Measurements from ENCODE around the gene TRIM47. TPM values are rescaled to one million over a fixed set of nuclear protein-coding genes. Genes with fewer than 3 reads are reported as not detected.
"Not testable (repeated sequence)": the region's sequence is repeated elsewhere in the genome, so short reads cannot be mapped to it uniquely, and the experiment has no call there.

The TRIM47 gene
- total RNA-seq, 1 experiment from 2014 or later = 38.0 TPM

- no peak for DNase-seq (ENCODE audit: extremely low read depth, low read depth)
These were observed 14.3 kb upstream of the TRIM47 start for GRCh38 chr17:75892556-75893224.

DNA sequence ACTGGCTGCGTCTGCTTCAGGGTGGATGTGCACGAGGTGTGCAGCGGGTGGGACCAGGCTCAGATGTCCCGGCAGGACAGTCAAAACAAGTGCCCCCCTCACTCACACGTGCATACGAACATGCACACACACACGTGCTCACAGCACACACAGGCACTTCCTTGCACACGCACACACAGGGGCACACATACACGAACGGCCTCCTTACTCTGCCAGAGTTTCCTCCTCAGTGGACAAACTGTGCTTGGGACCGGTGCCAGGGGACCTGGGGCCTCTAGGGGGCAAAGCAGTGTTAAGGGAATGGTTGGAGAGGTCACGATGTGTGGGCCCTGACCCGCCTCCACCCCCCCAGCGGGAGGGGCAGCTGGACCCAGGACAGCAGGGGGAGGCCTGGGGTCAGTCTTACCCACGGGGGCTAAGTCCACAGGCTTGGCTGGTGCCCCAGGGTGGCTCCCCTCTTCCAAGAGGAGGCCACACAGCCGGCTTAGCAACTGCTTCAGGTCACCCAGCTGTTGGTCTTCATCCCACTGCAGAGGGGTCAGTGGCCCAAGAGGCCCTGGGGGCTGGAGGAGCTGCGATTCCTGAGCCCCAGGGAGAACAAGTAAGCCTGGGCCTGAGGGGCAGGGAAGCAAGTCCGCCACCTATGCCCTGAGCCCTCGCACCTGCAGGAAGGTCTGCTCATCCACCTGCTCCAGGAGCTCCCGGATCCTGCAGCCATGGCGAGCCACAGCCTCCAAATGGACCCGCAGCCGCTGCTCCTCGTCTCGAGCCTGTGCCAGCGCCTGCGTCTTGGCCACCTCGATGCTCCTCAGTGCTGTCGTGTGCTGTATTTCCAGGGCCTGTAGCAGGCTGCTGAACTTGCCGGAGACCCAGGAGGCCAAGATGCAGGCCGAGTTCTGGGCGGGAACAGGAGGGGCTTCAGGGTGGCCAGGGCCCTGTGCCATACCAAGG, 13.5 kb upstream of the TRIM47 start:
- DNase-seq (ENCODE audit: extremely low read depth, low read depth) = no peak

DNA sequence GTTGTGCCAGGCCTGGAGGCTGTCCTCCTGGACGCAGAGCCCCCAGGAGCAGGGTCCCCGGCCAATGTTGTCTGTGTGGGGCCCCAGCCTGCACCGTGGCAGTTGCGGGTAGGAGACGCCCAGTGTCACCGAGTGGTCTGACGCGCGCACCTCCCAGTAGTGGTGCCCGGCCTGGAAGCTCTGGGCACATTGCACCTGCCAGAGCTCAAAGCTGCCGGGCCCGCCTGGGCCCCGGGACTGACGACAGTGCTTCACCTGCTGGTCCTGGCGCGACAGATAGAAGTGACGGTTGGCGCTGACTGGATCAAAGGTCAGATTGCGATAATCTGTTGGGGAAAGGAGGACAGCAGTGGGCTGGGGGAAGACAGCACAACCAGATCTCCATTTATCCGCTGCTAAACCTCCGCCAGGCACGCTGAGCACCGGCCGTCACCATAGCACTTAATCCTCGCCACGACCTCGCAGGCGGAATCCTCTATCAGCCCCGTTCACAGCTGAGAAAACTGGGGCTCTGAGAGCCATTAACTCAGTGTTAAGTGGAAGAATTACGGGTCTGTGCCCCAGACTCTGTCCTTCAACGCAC, 12.7 kb upstream of the TRIM47 start:
- no peak for DNase-seq (ENCODE audit: extremely low read depth, low read depth)

GRCh38 chr17:75889454-75889853, 11.1 kb upstream of the TRIM47 start:
- no peak for DNase-seq (ENCODE audit: extremely low read depth, low read depth)

- DNase-seq (ENCODE audit: extremely low read depth, low read depth) = no peak
These were observed 10.1 kb upstream of the TRIM47 start for GRCh38 chr17:75888484-75888883.

- DNase-seq (ENCODE audit: extremely low read depth, low read depth) = not testable (repeated sequence)
These were observed 7.5 kb upstream of the TRIM47 start for GRCh38 chr17:75885860-75886259.

DNA sequence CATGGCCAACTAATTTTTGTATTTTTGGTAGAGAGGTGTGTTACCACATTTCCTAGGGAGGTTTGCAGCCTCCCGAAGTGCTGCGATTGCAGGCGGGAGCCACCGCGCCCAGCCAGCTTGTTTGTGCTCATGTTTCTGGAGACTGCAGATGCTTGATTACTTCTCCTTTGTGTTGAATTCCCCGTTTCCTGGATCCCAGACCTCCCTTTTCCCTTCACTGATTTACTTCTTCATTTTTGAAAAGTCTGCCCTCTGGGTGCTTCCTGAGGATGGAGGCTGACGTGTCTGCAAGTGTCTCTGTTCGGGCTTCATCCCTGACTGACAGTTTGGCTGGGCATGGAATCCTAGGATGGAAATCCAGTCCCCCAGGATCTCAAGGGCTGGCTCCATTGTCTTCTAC, 7.0 kb upstream of the TRIM47 start:
- DNase-seq (ENCODE audit: extremely low read depth, low read depth) = no peak

DNA sequence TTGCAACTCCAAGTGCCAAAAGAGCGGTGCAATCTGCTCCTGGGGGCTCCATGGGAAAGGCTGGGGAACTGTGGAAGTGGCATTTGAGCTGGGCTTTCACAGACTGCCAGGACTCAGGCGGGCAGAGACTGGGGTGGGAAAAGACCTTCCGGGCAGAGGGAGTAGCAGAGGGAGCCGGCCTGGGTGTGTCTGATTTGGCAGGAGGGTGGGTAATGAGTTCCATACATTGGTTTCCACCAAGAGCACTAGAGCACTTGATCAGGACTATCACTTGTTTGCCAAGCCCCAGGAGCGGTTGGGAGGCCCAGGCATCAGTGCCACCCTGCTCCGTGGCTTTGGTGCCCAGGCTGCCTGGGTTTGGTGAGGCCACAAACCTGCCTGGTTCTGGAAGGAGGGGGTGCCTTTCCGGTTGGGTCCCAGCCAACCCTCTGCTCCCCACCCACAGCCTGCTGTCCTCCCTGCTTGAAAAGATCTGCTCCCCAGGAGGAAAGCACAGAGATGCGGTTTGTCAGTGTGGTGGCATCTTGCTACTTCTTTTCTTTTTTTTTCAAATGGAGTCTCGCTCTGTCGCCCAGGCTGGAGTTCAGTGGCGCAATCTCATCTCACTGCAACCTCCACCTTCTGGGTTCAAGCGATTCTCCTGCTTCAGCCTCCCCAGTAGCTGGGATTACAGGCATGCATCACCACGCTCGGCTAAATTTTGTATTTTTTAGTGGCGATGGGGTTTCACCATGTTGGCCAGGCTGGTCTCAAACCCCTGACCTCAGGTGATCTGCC, 3.5 kb upstream of the TRIM47 start:
- DNase-seq (ENCODE audit: extremely low read depth, low read depth) = no peak

DNA sequence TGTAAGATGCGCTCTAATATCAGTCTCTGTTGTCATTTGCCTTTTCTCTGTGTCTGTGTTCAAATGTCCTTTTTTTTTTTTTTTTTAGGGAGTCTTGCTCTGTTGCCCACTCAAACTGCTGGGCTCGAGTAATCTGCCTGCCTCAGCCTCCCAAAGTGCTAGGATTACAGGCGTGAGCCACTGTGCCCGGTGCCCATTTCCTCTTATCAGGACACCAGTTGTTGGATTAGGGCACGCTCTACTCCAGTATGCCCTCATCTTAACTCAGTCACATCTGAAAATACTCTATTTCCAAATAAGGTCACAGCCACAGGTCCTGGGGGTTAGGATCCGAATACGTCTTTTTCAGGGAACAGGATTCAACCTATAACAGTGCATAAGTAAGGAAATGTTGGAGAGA, 1.9 kb upstream of the TRIM47 start:
- DNase-seq (ENCODE audit: extremely low read depth, low read depth) = no peak

GRCh38 chr17:75877752-75878173, 618 bp downstream of the TRIM47 start:
- DNase-seq (ENCODE audit: extremely low read depth, low read depth) = peak; percentile 69

GRCh38 chr17:75876938-75877751, 1.2 kb downstream of the TRIM47 start:
- DNase-seq (ENCODE audit: extremely low read depth, low read depth) = peak; percentile 85

- no peak for DNase-seq (ENCODE audit: extremely low read depth, low read depth)
These were observed 2.0 kb downstream of the TRIM47 start for GRCh38 chr17:75876190-75876937.

DNA sequence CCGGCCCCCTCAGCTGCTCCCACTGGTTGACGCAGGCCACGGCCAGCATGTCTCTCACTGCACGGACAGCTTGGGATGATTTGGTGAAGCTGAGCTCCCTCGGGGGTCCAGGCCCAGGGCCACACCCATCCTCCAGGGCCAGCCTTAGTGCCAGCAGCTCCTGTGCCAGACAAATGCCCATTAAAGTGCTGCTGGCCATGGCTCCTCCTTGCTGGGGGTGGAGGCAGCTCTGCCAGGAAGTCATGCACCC, 2.5 kb downstream of the TRIM47 start:
- peak; percentile 53 for DNase-seq (ENCODE audit: extremely low read depth, low read depth)

DNA sequence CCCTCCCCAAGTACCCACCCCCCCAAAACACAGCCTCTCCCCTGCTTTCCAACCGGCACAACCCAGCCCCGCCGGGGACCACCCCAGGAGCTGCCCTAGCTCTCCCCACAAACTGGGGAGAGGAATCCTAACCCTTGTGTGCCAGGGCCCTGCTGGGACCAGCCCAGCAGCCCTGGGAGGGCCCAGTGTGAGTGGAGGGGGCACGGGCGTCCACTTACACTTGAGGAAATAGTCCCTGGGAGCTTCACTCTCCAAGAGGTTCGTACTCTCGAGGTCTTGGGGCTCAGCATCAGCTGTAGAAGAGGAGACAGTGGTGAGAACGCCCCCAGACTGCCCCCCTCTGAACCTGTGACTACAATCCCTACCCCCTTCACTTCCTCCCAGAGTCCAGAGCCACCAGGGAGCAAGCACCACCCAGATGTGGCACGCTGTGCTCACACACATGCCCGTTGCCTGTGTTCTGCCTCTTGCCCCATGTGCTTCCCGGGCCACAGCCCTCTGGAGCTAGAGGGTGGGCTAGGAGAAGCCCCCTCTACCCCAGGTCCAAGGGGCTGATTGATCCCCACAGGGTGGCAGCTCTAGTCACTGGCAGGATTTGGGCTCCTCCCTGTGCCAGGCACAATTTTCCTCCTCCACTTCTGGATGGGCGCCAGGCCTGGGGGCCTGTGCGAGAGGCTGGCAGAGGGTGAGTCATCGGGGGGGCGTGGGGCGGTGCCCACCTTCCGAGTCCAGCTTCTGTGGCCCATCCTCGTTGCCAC, 3.0 kb downstream of the TRIM47 start:
- no peak for DNase-seq (ENCODE audit: extremely low read depth, low read depth)

- no peak for DNase-seq (ENCODE audit: extremely low read depth, low read depth)
These were observed 3.8 kb downstream of the TRIM47 start for GRCh38 chr17:75874323-75875181.

GRCh38 chr17:75873587-75874322, 4.6 kb downstream of the TRIM47 start:
- DNase-seq (ENCODE audit: extremely low read depth, low read depth) = no peak
